ENCODE measurements around the gene PANX1.

Gene PANX1

DNA sequence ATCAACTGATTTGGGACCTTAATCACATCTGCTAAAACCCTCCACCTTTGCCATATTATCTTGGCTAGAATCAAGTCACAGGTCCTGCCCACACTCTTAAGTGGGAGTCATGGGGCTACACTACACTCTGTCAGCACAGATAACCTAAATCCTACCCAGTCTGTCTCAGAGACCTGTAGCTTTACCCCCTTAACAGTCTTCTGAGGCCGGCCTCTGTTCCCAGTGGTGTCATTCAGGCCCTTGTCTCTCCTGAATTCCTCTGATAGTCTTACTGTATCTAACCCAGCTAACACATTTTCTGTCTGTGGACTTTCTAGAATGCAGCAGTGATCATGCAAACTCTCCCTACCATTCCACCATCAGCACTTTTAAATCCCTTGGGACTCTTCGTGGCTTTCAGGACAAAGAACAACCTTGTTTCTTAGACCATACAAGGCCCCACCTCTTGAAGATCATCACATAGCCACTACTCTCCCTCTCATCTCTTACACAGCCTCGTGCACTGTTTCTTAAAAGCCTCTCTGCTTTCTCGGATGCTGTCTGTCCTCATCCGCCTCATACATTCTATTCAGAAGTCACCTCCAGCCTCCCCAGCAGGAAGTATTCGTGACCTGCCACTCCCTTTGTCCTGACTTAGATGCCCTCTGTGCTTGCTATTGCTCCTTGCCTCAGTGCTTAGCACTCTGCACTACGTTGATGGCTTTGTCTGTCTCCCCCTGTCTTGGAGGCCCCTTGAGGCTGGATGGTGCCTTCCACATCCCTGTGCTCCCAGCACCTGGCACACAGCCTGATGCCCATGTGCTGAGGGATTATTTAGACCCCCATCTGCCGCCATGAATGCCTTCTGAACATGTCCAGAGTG lies 57.9 kb downstream of the PANX1 start:
- DNase-seq: no peak

DNA sequence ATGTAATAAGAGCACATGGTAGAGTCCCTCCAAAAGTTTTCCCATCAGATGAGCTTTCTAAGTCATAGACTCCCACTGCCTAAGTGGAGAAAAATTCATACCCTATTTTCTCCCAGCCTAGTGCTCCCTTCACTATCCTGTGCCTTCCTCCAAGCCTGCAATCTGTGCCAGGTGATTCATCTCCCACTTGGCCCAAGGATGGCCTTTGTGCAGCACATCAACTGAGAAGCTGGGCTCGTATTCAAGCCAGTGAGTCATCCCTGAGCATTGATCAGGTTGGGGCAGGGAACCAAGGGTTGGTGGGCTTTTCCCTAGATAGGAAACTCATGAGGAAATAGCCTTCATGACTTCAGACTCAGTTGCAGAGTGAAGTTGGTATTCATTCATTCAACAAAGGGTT lies 64.6 kb downstream of the PANX1 start:
- no peak for DNase-seq

- DNase-seq: no peak
Measured at GRCh38 chr11:94194712-94195111, 66.1 kb downstream of the PANX1 start.

DNA sequence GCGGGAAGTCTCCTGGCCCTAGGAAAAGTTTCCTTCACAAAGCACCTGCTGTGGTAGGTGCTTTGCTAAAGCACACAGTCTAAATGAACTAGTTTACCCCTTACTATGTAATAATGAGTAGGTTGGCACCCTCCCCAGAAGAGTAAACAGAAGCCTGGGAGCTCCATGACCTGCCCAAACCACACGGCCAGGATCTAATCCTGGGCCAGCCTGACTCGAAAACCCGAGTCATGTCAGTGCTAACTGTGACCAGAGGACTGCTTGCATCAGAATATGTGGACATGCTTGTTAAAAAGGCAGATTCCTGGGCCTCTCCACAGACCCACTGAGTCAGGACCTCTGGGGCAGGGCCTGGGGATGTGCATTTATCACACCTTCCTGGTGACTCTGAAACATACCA lies 67.7 kb downstream of the PANX1 start:
- DNase-seq: no peak

- no peak for DNase-seq
Measured at GRCh38 chr11:94198718-94199117, 70.1 kb downstream of the PANX1 start.

DNA sequence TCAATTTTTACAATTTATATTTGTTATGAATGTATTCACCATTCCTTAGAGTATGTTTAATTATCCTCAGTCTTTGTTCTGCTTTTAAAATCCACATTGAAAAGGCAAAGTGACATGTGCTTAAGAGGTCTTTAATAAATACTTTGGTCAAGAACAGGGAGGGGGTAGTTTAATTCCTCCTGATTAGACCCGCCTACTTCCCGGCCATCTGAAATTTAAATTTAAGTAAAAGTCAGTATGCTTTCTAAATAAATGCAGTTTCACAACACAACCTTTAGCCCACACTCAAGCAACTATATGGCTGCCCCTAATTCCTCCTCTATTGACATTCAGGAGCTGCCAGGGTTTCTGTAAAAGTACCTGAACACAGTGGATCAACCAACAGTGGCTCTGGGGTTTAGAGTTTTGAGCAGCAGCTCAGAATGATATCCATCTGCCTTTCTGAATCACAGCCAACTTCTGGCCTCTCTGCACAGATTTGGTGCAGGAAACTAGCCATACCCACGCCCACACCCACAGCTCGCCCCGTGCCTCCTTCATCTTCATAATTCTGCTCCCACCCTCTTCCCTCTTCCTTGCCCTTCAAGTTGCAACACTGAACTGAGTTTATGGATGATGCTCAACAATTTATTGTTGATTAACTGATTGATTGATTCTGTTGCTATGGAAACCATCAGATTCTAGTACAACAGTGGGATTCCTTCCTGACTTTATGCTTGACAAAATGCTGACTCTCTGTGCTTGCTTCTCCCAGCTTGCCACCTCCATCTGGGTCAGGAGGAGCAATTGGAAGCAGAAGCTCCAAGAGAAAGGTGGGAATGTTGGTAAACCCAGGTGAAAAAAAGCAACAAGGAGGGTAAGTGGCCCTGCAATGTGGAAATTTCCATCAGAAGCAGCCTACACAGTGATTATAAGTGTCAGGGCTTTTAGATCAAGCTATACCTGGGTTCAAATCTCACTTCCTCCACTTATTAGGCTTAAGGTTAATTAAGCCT lies 70.8 kb downstream of the PANX1 start:
- DNase-seq: no peak

- no peak for DNase-seq
Measured at GRCh38 chr11:94201004-94201465, 72.4 kb downstream of the PANX1 start.

DNA sequence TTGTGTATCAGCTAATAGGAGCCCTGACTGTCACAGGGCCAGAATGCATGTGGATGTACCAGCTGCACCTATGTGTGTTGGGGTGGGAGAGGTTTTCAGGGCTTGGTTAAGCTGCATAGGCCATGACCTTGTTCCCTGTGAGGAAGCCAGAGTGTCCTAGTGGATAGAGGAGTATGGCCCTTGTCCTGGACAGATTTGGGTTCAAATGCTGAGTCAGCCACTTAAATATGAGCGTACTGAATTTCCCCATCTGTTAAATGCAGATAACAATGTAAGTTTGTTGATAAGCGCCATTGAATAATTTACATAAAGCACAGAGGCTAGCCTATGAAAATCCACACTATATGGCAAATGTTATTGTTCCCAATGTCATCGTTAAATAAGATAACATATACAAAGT lies 74.4 kb downstream of the PANX1 start:
- DNase-seq: no peak

DNA sequence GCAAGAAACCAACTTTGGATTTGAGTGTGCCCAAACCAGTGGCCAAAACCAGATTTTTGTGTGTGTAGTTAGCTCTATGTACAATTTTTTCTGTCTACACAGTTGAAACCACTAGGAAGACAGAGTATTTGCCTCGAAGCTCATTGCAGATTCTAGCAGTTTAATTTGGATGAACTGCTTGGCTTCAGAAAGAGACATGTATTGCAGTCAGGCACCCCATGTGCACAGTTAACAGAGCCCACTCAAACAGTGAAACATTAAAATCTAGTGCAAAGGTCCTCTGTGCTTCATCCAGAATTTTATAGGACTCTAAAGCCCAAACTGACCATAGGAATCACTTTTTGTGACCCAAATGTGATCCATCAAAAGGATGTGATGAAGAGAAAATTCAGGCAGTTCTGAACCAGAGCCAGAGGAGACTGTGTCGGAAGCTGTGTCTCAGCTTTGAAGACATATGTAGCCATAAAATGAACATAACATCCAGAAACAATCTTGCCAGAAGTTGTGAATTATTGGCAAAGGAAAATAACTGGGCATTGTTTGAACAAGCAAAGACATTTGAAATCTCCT lies 82.7 kb downstream of the PANX1 start:
- DNase-seq: no peak

DNA sequence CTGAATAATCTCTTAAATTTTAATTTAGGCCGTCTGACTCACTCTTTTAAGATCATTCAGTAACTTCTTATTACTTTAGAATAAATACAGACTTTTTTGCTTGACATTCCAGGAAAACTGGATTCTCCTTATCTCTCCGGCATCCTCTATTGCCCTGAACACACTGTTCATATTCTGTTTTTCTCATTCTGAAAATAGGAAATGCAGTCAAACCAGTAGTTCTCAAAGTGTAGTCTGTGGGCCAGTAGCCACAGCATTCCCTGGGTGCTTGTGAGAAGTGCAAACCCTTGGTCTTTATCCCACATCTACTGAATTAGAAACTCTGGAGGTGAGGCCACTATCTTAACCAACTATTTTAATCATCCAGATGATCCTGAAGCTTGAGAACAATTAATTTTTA lies 84.3 kb downstream of the PANX1 start:
- no peak for DNase-seq

DNA sequence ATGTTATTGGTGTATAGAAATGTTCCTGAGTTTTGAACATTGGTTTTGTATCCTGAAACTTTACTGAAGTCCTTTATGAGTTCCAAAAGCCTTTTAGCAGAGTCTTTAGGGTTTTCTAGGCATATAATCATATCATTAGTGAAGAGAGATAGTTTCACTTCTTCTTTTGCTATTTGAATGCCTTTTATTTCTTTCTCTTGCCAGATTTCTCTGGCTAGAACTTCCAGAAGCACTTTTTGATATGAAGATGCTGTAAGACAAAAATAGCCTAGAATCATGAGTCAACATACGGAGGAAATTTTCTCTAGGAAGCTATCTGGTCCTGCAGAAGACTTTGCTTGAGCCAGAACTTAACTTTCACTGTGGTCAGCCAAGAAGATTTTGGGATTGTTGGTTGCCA lies 89.1 kb downstream of the PANX1 start:
- no peak for DNase-seq

GRCh38 chr11:94218372-94218771 lies 89.7 kb downstream of the PANX1 start:
- DNase-seq: no peak

DNA sequence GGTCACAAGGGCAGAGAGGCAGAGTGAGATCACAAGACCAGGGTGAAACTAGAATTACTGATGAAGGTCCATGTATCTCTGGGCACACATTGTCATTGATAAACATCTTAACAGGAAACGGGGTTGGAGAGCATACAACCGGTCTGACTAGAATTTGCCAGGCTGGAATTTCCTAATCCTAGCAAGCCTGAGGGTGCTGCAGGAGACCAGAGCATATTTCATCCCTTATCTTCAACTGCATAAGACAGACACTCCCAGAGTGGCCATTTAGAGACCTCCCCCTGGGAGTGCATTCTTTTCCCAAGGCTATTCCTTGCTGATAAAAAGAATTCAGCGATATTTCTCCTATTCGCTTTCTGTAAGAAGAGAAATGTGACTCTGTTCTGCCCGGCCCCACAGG lies 91.1 kb downstream of the PANX1 start:
- DNase-seq: no peak

GRCh38 chr11:94224078-94224477 lies 95.4 kb downstream of the PANX1 start:
- DNase-seq: no peak

Data from CD4-positive, alpha-beta T cell treated with Interleukin-12 subunit alpha and Interleukin-12 subunit beta, for 1 hour (primary cell).